ENCODE measurements around the gene COLQ.

Gene COLQ

GRCh38 chr3:15519096-15519495, 2.4 kb downstream of the COLQ start:
- no peak for DNase-seq

- no peak for DNase-seq
Observed at GRCh38 chr3:15514663-15515340, 6.7 kb downstream of the COLQ start.

GRCh38 chr3:15513810-15514662, 7.5 kb downstream of the COLQ start:
- no peak for DNase-seq

GRCh38 chr3:15513116-15513515, 8.4 kb downstream of the COLQ start:
- DNase-seq = no peak

GRCh38 chr3:15512166-15512565, 9.3 kb downstream of the COLQ start:
- no peak for DNase-seq

GRCh38 chr3:15511156-15511555, 10.3 kb downstream of the COLQ start:
- no peak for DNase-seq

GRCh38 chr3:15510493-15510892, 11.0 kb downstream of the COLQ start:
- DNase-seq = no peak

- no peak for DNase-seq
Observed at GRCh38 chr3:15506571-15506970, 14.9 kb downstream of the COLQ start.

- no peak for DNase-seq
Observed at GRCh38 chr3:15505479-15506165, 15.9 kb downstream of the COLQ start.

- DNase-seq = no peak
Observed at GRCh38 chr3:15502616-15503015, 18.9 kb downstream of the COLQ start.

- no peak for DNase-seq
Observed at GRCh38 chr3:15501126-15501525, 20.4 kb downstream of the COLQ start.

- no peak for DNase-seq
Observed at GRCh38 chr3:15500107-15500724, 21.3 kb downstream of the COLQ start.

- DNase-seq = no peak
Observed at GRCh38 chr3:15499536-15499935, 22.0 kb downstream of the COLQ start.

- no peak for DNase-seq
Observed at GRCh38 chr3:15498431-15499214, 22.9 kb downstream of the COLQ start.

- no peak for DNase-seq
Observed at GRCh38 chr3:15497964-15498363, 23.5 kb downstream of the COLQ start.

- no peak for DNase-seq
Observed at GRCh38 chr3:15496341-15496664, 25.2 kb downstream of the COLQ start.

- DNase-seq = no peak
Observed at GRCh38 chr3:15495461-15496340, 25.8 kb downstream of the COLQ start.

GRCh38 chr3:15493436-15493835, 28.1 kb downstream of the COLQ start:
- DNase-seq = no peak

- DNase-seq = no peak
Observed at GRCh38 chr3:15492847-15493360, 28.6 kb downstream of the COLQ start.

- no peak for DNase-seq
Observed at GRCh38 chr3:15491143-15491542, 30.4 kb downstream of the COLQ start.

GRCh38 chr3:15490158-15490557, 31.3 kb downstream of the COLQ start:
- no peak for DNase-seq
